Type B pancreatic cell (in vitro differentiated cells): ENCODE measurements around the gene LAMA5. TPM values are rescaled to one million over a fixed set of nuclear protein-coding genes. Genes with fewer than 3 reads are reported as not detected.

Experiments
- DNase-seq: peaks from one replicate; pipeline ENCODE4 v3.0.0; 2021; ENCODE audit warnings: mixed read lengths; ENCODE audit not compliant: unreplicated experiment; ENCODE audit errors: extremely low spot score
- H3K27ac Mint-ChIP-seq: 2 replicates; pipeline ENCODE4 v1.8.0; 2021; ENCODE audit warnings: mild to moderate bottlenecking, mixed read lengths
- H3K27me3 Mint-ChIP-seq: 2 replicates; pipeline ENCODE4 v1.8.0; 2021; ENCODE audit warnings: mixed read lengths
- H3K36me3 Mint-ChIP-seq: 2 replicates; pipeline ENCODE4 v1.8.0; 2021; ENCODE audit warnings: mixed read lengths
- H3K4me1 Mint-ChIP-seq: one replicate; pipeline ENCODE4 v1.8.0; 2021; ENCODE audit warnings: mixed read lengths; ENCODE audit not compliant: unreplicated experiment
- H3K4me3 Mint-ChIP-seq: 2 replicates; pipeline ENCODE4 v1.8.0; 2021; ENCODE audit warnings: mild to moderate bottlenecking, mixed read lengths
- H3K9me3 Mint-ChIP-seq: 2 replicates; pipeline ENCODE4 v1.8.0; 2021; ENCODE audit warnings: mixed read lengths
- total RNA-seq: library from RNA; stranded (reverse); gene quantifications from 2 replicates; pipeline ENCODE4 v1.2.1, GENCODE V29; 2021; ENCODE audit warnings: low replicate concordance
- TF ChIP-seq, protein P1 (sequence below): fragments of 200-600 bp; sonication (generic); conservative IDR thresholded peaks from 2 replicates; pipeline ENCODE4 v1.5.0; 2021; ENCODE audit warnings: antibody characterized with exemption, mild to moderate bottlenecking

LAMA5 gene
- total RNA-seq, 1 donor from 2014 or later = 246 TPM

DNA sequence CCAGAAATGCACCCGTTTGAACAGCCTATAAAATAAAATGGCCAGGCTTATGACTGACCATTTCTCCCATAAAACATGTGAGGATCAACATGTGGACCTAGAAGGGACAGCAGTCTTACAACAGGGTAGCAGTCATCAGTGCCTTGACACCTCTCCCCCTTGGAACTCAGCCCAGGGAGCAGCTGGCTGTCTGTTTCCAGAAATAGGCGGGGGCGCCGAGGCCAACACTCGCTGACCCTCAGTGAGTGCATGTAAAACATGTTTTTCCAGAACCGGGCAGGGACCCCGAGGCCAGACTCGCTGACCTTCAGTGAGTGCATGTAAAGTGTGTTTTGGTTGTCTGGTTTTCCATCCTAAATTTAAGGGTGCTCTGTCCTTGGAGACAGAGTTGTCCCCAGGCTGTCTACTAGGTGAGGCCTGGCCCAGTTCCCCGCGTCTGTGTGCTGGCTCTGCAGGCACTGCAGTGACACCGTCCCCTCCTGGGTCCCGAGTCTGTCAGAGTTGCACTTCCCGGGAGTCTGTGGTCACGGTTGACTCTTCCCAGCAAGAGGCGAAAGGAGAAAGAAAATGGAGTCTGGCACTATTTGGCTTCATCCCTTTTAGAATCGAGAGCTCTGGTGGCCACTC is 84.1 kb downstream of the LAMA5 start:
- TF ChIP-seq, protein P1, sequence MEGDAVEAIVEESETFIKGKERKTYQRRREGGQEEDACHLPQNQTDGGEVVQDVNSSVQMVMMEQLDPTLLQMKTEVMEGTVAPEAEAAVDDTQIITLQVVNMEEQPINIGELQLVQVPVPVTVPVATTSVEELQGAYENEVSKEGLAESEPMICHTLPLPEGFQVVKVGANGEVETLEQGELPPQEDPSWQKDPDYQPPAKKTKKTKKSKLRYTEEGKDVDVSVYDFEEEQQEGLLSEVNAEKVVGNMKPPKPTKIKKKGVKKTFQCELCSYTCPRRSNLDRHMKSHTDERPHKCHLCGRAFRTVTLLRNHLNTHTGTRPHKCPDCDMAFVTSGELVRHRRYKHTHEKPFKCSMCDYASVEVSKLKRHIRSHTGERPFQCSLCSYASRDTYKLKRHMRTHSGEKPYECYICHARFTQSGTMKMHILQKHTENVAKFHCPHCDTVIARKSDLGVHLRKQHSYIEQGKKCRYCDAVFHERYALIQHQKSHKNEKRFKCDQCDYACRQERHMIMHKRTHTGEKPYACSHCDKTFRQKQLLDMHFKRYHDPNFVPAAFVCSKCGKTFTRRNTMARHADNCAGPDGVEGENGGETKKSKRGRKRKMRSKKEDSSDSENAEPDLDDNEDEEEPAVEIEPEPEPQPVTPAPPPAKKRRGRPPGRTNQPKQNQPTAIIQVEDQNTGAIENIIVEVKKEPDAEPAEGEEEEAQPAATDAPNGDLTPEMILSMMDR = no peak
- Mint-ChIP-seq H3K27ac (no peak overlapping the region), H3K9me3 (no peaks in the 10 kb centered on the region), H3K36me3 (peaks cover 7% of the 10 kb centered on the region), H3K27me3 (no peaks in the 10 kb centered on the region), H3K4me1 (no peaks in the 10 kb centered on the region), H3K4me3 (no peak overlapping the region)
- DNase-seq = no peak

DNA sequence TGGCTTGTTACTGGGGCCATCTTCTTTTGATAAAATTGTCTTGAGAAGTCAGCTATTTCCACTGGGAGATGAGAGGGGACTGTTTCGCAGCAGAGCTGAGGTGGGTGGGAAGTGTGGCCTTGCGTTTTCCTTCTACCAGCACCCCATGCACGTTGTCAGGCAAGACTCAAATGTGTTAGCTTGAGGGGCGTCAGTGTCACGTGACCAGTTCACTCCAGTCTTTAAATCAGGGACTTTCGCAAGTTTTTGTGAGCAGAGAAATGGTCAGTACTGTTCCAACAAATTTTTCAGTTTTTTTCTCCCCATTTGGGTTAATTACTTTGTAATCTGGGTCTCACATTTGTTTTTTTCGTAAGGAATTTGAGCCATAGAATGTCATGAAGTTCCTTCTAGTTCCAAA is 85.0 kb downstream of the LAMA5 start:
- no peaks in the 10 kb centered on the region for H3K9me3 Mint-ChIP-seq
- H3K4me3 Mint-ChIP-seq = no peak overlapping the region
- TF ChIP-seq, protein P1 = no peak
- no peak for DNase-seq
- no peaks in the 10 kb centered on the region for H3K4me1 Mint-ChIP-seq
- H3K27ac Mint-ChIP-seq = no peak overlapping the region
- peaks cover 7% of the 10 kb centered on the region for H3K36me3 Mint-ChIP-seq
- H3K27me3 Mint-ChIP-seq = no peaks in the 10 kb centered on the region

DNA sequence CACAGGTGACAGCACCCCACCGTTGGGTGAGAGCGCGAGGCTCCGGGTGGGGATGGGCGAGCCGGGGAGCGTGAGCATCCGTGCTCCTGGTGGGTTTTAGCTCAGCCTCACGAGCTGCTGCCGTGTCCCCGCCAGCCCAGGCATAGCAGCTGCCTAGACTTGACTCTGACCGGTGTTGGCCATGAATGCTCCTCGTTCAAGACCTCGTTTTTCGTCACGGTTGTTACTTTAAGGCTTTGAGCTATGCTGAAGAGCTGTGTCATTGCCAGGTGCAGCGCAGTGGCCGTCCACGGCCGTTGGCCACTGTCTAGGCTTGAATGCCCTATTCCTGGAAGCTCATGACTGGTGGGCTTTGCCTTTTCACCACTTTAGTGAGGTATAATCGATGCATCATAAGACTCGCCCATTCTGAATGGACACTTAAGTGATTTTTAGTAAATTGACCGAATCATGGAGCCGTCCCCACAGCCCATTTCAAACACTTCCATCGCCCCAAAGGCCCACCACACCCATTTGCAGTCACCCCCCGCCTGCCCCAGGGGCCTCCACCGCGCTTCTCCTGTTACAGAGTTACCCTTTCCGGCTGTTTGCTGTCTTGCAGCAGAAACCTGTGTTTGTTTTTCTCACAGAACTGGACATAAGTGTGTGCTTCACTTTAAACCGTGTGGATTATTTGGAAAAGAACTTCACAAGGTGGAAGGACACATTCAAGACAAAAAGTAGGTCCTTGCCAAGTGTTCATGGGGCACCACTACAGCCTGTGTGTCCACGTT is 85.8 kb downstream of the LAMA5 start:
- TF ChIP-seq, protein P1 = no peak
- Mint-ChIP-seq H3K27ac (no peak overlapping the region), H3K4me3 (no peak overlapping the region), H3K4me1 (no peaks in the 10 kb centered on the region), H3K27me3 (no peaks in the 10 kb centered on the region), H3K9me3 (no peaks in the 10 kb centered on the region), H3K36me3 (peaks cover 7% of the 10 kb centered on the region)
- no peak for DNase-seq

DNA sequence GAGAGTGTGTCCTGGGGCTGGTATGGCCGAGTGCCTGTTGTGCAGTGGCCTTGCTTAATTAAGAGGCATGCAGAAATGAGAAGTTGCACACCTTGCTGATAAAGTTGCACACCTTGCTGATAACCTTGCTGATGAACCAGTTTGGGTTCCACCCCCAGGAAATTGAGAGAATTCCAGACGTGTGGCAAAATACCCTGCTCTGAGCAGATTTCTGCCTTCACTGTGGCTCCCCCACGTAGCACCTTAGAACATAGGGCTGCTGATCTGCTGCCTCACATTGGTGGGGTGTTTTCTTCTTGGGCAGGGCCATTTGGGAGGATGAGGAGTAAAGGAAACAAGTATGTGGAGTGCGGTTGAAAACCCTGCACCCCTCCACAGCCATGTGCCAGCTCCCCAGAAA is 86.8 kb downstream of the LAMA5 start:
- no peaks in the 10 kb centered on the region for H3K9me3 Mint-ChIP-seq
- no peak overlapping the region for H3K4me3 Mint-ChIP-seq
- no peak overlapping the region for H3K27ac Mint-ChIP-seq
- TF ChIP-seq, protein P1 = no peak
- H3K27me3 Mint-ChIP-seq = no peaks in the 10 kb centered on the region
- no peak for DNase-seq
- no peaks in the 10 kb centered on the region for H3K4me1 Mint-ChIP-seq
- peaks cover 7% of the 10 kb centered on the region for H3K36me3 Mint-ChIP-seq

DNA sequence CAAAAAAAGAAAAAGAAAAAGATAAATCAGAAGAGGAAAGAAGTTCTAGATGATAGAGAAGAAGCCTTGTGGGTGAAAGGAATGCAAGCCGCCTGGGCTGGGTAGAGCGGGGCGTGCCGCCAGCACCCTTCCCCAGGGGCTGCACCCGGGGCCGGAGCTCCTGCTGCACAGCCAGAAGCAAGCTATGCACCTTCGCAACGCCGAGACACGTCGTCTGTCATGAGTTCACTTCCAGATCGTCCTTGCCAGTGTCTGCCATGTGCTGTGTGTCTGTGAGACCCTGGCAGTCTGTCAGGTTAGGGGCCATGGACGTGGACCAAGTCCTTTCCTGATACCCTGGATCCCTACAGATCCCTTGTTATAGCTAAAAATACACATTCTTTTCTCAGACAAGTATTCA is 89.9 kb downstream of the LAMA5 start:
- TF ChIP-seq, protein P1 = no peak
- Mint-ChIP-seq H3K4me3 (no peak overlapping the region), H3K27me3 (no peaks in the 10 kb centered on the region), H3K9me3 (no peaks in the 10 kb centered on the region), H3K27ac (no peak overlapping the region), H3K4me1 (peaks cover 3% of the 10 kb centered on the region), H3K36me3 (peaks cover 12% of the 10 kb centered on the region)
- DNase-seq = no peak
